GM20000 (cell line): Measurements from ENCODE around the gene QSER1.
A peak's percentile ranks its signal among the peaks of the same experiment; 100 is the strongest.
"Not testable (repeated sequence)": the region's sequence is repeated elsewhere in the genome, so short reads cannot be mapped to it uniquely, and the experiment has no call there.

Experiments
- DNase-seq: peaks from one replicate; pipeline ENCODE4 v3.0.0; 2012; ENCODE audit warnings: low spot score
- TF ChIP-seq, protein P1 (sequence below): IDR thresholded peaks from 2 replicates; pipeline ENCODE4 v1.5.1; 2012; ENCODE audit warnings: mild to moderate bottlenecking, control low read depth; ENCODE audit errors: extremely low read depth, missing control alignments

Gene QSER1

DNA sequence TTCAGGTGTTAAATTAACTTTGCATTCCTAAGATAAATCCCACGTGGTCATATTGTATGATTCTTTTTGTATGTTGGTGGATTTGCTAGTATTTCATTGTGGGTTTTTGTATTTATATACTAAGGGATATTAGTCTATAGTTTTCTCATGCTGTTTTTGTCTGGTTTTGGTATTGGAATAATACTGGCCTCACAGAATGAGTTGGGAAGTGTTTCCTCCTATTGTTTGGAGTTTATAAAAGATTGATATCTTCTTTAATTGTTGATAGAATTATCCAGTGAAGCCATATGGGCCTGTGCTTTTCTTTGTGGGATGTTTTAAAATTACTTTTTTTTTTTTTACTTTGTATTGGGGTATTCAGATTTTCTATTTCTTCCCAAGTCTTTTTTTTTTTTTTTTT, 59.8 kb downstream of the QSER1 start:
- DNase-seq, result no peak
- TF ChIP-seq, protein P1, sequence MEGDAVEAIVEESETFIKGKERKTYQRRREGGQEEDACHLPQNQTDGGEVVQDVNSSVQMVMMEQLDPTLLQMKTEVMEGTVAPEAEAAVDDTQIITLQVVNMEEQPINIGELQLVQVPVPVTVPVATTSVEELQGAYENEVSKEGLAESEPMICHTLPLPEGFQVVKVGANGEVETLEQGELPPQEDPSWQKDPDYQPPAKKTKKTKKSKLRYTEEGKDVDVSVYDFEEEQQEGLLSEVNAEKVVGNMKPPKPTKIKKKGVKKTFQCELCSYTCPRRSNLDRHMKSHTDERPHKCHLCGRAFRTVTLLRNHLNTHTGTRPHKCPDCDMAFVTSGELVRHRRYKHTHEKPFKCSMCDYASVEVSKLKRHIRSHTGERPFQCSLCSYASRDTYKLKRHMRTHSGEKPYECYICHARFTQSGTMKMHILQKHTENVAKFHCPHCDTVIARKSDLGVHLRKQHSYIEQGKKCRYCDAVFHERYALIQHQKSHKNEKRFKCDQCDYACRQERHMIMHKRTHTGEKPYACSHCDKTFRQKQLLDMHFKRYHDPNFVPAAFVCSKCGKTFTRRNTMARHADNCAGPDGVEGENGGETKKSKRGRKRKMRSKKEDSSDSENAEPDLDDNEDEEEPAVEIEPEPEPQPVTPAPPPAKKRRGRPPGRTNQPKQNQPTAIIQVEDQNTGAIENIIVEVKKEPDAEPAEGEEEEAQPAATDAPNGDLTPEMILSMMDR, result no peak

GRCh38 chr11:32953700-32954099, 61.1 kb downstream of the QSER1 start:
- no peak for DNase-seq
- TF ChIP-seq, protein P1, result no peak

GRCh38 chr11:32960553-32961164, 68.0 kb downstream of the QSER1 start:
- peak; percentile 19 for DNase-seq
- TF ChIP-seq, protein P1, result peak; percentile 22

- TF ChIP-seq, protein P1, result no peak
- DNase-seq, result no peak
Measured at GRCh38 chr11:32962016-32962415, 69.4 kb downstream of the QSER1 start.

DNA sequence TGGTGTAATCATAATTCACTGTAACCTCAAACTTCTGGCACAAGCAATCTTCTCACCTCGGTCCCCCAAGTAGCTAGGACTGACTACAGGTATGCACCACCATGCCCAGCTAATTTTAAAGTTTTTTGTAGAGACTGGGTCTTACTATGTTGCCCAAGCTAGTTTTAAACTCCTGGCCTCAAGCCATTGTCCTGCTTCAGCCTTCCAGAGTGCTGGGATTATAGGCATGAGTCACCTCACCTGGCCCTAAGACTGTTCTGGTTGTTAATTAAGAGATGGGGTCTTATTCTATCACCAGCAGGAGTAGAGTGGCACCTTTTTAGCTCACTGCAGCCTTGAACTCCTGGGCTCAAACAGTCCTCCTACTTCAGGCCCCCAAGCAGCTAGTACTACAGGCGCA, 71.1 kb downstream of the QSER1 start:
- no peak for DNase-seq
- TF ChIP-seq, protein P1, result no peak

DNA sequence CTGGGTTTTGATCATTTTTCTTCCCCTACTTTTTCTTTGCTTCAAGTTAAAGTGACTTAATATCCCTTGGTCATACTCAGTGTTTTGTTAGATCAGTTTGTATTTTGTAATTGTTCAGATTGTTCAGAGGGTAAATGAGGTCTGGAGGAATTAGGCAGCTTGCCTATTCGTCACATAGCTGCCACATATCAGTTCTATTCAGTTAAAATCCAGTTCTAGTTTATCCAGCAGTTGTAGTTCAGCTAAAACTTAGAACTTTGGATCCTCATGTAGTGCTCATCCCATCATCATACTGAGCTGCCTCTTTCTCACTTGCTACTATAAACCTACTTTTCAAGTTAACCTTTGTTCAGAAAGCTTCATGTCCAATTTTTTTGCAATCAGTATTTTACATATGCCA, 75.9 kb downstream of the QSER1 start:
- TF ChIP-seq, protein P1, result no peak
- DNase-seq, result no peak

DNA sequence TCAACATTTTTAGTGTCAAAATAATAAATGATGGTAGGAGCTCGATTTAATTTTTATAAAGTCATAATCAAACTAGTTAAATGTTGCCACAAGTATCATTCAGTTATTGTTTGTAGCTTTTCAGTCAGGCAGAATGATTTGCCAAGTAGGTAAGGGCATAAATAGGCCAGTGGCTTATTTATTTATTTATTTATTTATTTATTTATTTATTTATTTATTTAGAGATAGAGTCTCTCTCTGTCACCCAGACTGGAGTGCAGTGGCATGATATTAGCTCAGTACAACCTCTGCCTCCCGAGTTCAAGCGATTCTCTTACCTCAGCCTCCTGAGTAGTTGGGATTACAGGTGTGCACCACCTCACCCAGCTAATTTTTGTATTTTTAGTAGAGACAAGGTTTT, 79.6 kb downstream of the QSER1 start:
- DNase-seq, result not testable (repeated sequence)

GRCh38 chr11:32972781-32973180, 80.2 kb downstream of the QSER1 start:
- DNase-seq, result no peak
- TF ChIP-seq, protein P1, result no peak
